ENCODE measurements around the gene SLC30A4.

DNA sequence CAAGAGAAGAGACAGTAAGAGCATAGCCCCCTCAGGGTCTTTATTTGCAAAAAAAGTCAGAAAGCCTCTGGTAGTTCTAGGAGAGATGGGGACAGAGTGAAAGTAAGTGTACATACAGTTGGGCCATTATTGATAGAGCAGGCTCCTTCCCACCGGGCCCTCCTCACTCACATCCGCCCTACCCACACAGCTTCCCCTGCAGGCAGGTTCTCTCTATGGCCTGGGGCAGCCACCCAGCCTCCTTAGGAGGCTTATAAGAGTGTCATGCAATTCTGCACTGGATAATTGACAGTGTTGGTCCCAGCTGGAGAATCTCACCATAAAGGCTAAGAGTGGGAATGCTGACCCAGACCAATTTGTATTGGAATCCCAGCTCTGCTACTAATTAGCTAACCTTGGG, 49.5 kb downstream of the SLC30A4 start:
- TF ChIP-seq, protein P1, sequence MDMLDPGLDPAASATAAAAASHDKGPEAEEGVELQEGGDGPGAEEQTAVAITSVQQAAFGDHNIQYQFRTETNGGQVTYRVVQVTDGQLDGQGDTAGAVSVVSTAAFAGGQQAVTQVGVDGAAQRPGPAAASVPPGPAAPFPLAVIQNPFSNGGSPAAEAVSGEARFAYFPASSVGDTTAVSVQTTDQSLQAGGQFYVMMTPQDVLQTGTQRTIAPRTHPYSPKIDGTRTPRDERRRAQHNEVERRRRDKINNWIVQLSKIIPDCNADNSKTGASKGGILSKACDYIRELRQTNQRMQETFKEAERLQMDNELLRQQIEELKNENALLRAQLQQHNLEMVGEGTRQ (IDR thresholded peaks at IDR 0.05), result no peak
- TF ChIP-seq, protein P2, sequence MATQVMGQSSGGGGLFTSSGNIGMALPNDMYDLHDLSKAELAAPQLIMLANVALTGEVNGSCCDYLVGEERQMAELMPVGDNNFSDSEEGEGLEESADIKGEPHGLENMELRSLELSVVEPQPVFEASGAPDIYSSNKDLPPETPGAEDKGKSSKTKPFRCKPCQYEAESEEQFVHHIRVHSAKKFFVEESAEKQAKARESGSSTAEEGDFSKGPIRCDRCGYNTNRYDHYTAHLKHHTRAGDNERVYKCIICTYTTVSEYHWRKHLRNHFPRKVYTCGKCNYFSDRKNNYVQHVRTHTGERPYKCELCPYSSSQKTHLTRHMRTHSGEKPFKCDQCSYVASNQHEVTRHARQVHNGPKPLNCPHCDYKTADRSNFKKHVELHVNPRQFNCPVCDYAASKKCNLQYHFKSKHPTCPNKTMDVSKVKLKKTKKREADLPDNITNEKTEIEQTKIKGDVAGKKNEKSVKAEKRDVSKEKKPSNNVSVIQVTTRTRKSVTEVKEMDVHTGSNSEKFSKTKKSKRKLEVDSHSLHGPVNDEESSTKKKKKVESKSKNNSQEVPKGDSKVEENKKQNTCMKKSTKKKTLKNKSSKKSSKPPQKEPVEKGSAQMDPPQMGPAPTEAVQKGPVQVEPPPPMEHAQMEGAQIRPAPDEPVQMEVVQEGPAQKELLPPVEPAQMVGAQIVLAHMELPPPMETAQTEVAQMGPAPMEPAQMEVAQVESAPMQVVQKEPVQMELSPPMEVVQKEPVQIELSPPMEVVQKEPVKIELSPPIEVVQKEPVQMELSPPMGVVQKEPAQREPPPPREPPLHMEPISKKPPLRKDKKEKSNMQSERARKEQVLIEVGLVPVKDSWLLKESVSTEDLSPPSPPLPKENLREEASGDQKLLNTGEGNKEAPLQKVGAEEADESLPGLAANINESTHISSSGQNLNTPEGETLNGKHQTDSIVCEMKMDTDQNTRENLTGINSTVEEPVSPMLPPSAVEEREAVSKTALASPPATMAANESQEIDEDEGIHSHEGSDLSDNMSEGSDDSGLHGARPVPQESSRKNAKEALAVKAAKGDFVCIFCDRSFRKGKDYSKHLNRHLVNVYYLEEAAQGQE (IDR thresholded peaks at IDR 0.05), result no peak
- no peak for TF ChIP-seq CHD4 (IDR thresholded peaks at IDR 0.05; ENCODE audit: borderline replicate concordance)
- TF ChIP-seq, protein P3, sequence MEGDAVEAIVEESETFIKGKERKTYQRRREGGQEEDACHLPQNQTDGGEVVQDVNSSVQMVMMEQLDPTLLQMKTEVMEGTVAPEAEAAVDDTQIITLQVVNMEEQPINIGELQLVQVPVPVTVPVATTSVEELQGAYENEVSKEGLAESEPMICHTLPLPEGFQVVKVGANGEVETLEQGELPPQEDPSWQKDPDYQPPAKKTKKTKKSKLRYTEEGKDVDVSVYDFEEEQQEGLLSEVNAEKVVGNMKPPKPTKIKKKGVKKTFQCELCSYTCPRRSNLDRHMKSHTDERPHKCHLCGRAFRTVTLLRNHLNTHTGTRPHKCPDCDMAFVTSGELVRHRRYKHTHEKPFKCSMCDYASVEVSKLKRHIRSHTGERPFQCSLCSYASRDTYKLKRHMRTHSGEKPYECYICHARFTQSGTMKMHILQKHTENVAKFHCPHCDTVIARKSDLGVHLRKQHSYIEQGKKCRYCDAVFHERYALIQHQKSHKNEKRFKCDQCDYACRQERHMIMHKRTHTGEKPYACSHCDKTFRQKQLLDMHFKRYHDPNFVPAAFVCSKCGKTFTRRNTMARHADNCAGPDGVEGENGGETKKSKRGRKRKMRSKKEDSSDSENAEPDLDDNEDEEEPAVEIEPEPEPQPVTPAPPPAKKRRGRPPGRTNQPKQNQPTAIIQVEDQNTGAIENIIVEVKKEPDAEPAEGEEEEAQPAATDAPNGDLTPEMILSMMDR (IDR thresholded peaks at IDR 0.05), result no peak
- TF ChIP-seq CHD2 (IDR thresholded peaks at IDR 0.05; ENCODE audit: low read length, partially characterized antibody), result no peak
- TF ChIP-seq BHLHE40 (IDR thresholded peaks at IDR 0.05; ENCODE audit: low read depth, low read length), result no peak
- no peak for TF ChIP-seq KDM1A (IDR thresholded peaks at IDR 0.05; ENCODE audit: low read depth)
- TF ChIP-seq POLR2A (IDR thresholded peaks at IDR 0.05; ENCODE audit: low read length), result no peak
- no peak for TF ChIP-seq RAD21 (conservative IDR thresholded peaks at IDR 0.05 in 1 of 2, IDR thresholded peaks at IDR 0.05 in 1 of 2)
- no peak for TF ChIP-seq MAZ (IDR thresholded peaks at IDR 0.05; ENCODE audit: borderline replicate concordance, low read depth, low read length)
- TF ChIP-seq JUN (IDR thresholded peaks at IDR 0.05), result no peak
- no peak for TF ChIP-seq CBX8 (IDR thresholded peaks at IDR 0.05)
- TF ChIP-seq RFX5 (IDR thresholded peaks at IDR 0.05), result no peak
